Stromal cell of bone marrow (primary cell): ENCODE data around the gene C19orf33.
"Not testable (repeated sequence)": the region's sequence is repeated elsewhere in the genome, so short reads cannot be mapped to it uniquely, and the experiment has no call there.

Source experiments
- DNase-seq: peaks from one replicate; pipeline ENCODE4 v3.0.0-alpha.2; 2012; ENCODE audit warnings: low read depth

C19orf33 gene

DNA sequence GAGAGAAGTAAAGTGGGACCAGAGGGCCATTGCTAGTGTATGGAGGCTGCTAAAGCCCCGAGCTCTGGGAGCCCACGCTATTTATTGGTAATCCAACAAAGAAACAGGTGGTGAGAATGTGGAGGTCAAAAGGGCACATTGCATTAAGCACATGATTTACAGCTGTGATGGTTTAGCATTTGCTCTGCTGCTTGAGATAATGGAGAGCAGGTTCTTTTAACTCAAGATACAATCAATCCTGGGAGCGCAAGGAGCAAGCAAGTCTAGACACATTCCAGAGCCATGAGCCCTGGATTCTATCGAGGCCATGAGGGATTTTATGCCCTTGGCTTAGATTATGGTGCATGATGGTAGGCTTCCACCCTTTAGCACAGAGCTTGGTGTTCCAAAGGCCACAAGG lies 35.0 kb downstream of the C19orf33 start:
- not testable (repeated sequence) for DNase-seq

DNA sequence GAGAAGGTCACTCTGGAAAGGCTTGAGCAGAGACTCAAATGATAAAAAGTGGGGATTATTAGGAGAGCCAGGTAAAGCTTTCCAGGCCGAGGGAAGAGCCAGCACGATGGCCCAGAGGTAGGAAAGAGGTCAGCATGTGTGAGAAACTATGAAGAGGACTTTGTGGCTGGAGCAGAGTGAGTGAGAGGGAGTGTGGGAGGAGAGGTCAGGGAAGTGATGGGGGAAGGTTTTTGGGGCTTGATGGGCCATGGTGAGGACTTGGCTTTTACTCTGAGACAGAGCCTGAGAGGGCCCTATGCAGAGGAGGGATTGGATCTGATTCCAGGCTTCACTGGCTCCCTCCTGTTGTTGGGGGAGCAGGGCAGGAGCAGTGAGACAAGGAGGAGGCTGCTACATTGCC lies 36.9 kb downstream of the C19orf33 start:
- DNase-seq, result no peak

DNA sequence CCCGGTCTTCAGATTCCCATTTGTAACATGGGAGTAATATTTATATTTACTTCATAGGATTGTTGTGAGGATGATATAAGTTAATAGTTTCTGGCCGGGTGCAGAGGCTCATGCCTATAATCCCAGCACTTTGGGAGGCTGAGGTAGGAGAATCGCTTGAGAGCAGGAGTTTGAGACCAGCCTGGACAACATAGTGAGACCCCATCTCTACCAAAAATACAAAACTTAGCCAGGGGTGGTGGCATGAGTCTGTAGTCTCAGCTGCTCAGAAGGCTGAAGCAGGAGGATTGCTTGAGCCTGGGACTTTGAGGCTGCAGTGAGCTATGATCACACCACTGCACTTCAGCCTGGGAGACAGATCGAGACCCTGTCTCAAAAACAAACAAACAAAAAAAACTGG lies 42.8 kb downstream of the C19orf33 start:
- DNase-seq, result no peak

DNA sequence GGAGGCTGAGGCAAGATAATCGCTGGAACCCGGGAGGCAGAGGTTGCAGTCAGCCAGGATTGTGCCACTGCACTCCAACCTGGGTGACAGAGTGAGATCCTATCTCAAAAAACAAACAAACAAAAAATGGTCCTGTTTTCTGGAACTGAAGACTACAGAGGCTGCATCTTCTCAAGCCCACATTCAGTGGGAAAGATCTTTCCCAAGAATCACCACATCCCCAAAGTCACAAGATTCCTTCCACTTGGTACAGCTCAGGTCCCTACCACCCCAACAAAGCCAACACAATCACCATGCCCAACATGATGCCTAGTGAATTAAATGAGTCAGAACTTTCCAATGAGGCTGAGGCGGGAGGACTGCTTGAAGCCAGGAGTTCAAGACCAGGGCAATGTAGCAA lies 46.8 kb downstream of the C19orf33 start:
- DNase-seq, result no peak

DNA sequence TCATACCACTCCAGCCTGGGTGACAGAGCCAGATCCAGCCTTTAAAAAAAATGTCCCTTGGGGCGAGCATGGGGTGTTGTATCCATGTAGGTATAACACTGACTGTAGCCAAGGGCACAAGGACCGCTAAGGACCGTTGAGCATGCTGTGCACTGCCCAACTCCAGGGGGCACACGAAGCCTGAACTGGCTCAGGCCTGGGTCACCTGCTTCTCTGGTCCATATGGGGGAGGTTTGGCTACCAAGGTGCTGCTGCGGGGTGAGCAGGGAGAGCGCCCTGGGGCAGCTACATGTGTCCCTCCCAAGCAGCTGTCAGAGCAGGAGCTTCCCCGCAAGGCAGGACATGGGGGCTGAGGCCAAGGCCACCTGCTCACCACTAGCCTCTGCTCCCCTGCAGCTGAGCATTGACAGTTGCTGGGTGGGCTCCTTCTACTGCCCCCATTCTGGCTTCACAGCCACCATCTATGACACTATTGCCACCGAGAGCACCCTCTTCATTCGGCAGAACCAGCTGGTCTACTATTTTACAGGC lies 47.9 kb downstream of the C19orf33 start:
- no peak for DNase-seq

DNA sequence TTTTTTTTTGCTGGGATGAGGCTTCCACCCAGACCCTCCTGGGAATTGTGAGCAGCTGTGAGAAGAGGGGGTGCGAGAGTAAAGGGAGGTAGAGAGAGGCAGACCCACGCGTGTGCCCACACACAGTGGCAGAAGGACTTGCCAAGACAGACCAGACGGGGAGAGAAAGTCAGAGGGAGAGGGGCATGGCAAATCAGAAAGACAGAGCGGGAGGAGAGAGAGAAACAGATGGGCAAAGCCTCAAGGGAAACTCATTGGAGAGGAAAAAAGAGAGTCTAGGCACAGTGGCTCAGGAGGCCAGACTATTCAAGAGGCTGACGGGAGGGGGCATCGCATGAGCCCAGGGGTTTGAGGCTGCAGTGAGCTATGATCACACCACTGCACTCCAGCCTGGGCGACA lies 48.6 kb downstream of the C19orf33 start:
- DNase-seq, result no peak
